ENCODE results near the gene TMEM59.

The TMEM59 gene, protein sequence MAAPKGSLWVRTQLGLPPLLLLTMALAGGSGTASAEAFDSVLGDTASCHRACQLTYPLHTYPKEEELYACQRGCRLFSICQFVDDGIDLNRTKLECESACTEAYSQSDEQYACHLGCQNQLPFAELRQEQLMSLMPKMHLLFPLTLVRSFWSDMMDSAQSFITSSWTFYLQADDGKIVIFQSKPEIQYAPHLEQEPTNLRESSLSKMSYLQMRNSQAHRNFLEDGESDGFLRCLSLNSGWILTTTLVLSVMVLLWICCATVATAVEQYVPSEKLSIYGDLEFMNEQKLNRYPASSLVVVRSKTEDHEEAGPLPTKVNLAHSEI

GRCh38 chr1:54052934-54053744, at the start of gene TMEM59, which contains the start of gene TCEANC2:
Gene TMEM59 (minus strand): TSS chr1:54053204. CDS start chr1:54053188, 16 bp downstream.
Gene TCEANC2 (plus strand): TSS chr1:54053608. CDS start chr1:54054423, 815 bp downstream.
- peak; percentile 33; the same call in 1 of the 2 replicates for TF ChIP-seq TAF1 (IDR thresholded peaks at IDR 0.05; ENCODE audit: low read depth)
- TF ChIP-seq, protein P1, sequence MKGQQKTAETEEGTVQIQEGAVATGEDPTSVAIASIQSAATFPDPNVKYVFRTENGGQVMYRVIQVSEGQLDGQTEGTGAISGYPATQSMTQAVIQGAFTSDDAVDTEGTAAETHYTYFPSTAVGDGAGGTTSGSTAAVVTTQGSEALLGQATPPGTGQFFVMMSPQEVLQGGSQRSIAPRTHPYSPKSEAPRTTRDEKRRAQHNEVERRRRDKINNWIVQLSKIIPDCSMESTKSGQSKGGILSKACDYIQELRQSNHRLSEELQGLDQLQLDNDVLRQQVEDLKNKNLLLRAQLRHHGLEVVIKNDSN (IDR thresholded peaks at IDR 0.05), result peak; percentile 85
- peak; percentile 41; the same call in 1 of the 2 replicates for TF ChIP-seq FOXM1 (IDR thresholded peaks at IDR 0.05; ENCODE audit: borderline replicate concordance, low read depth)
- TF ChIP-seq TEAD4 (IDR thresholded peaks at IDR 0.05), result peak; percentile 69
- peak; percentile 76 for TF ChIP-seq MAX (IDR thresholded peaks at IDR 0.05)
- TF ChIP-seq NFIC (IDR thresholded peaks at IDR 0.05), result no peak
- no peak for TF ChIP-seq REST (IDR thresholded peaks at IDR 0.05; ENCODE audit: low read depth)
- peak; percentile 75 for TF ChIP-seq CREB1 (IDR thresholded peaks at IDR 0.05; ENCODE audit: low read depth)
- TF ChIP-seq CEBPB (IDR thresholded peaks at IDR 0.05), result no peak
- TF ChIP-seq RAD21 (IDR thresholded peaks at IDR 0.05; ENCODE audit: low read depth), result no peak
- peak; percentile 90 for TF ChIP-seq YY1 (IDR thresholded peaks at IDR 0.05; ENCODE audit: low read depth)

DNA sequence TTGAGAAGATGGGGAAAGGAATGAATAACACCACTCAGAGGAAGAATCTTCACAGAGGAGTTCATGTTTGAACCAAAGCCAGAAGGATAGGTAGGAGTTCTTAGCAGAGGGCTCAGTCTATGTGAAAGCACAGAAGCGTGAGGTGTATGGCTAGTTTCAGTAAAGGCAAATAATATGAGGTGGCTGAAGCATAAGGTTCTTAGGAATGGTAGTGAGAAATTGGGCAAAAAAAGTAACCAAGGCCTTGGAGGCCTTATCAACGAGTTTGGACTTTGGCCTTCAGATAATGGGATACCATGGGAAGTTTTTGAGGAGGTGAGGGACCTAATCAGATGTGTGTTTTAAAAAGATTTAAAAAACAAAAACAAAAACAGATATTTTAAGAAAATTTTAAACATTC, 47.5 kb upstream of the TMEM59 start:
- no peak for TF ChIP-seq ZBTB7A (IDR thresholded peaks at IDR 0.05; ENCODE audit: low read depth)
- no peak for TF ChIP-seq FOXM1 (IDR thresholded peaks at IDR 0.05; ENCODE audit: borderline replicate concordance, low read depth)
- TF ChIP-seq EP300 (IDR thresholded peaks at IDR 0.05; ENCODE audit: borderline replicate concordance), result no peak
- TF ChIP-seq NFIC (IDR thresholded peaks at IDR 0.05), result no peak
- TF ChIP-seq EGR1 (IDR thresholded peaks at IDR 0.05), result no peak
- no peak for TF ChIP-seq TCF12 (IDR thresholded peaks at IDR 0.05; ENCODE audit: low read depth)
- no peak for TF ChIP-seq CEBPB (IDR thresholded peaks at IDR 0.05)
- no peak for TF ChIP-seq YY1 (IDR thresholded peaks at IDR 0.05; ENCODE audit: low read depth)
- TF ChIP-seq REST (IDR thresholded peaks at IDR 0.05; ENCODE audit: low read depth), result no peak
- TF ChIP-seq MAX (IDR thresholded peaks at IDR 0.05), result no peak
- TF ChIP-seq, protein P1 (IDR thresholded peaks at IDR 0.05), result no peak
- no peak for TF ChIP-seq TAF1 (IDR thresholded peaks at IDR 0.05; ENCODE audit: low read depth)
- no peak for TF ChIP-seq CREB1 (IDR thresholded peaks at IDR 0.05; ENCODE audit: low read depth)
- no peak for TF ChIP-seq TEAD4 (IDR thresholded peaks at IDR 0.05)
- TF ChIP-seq RAD21 (IDR thresholded peaks at IDR 0.05; ENCODE audit: low read depth), result no peak

DNA sequence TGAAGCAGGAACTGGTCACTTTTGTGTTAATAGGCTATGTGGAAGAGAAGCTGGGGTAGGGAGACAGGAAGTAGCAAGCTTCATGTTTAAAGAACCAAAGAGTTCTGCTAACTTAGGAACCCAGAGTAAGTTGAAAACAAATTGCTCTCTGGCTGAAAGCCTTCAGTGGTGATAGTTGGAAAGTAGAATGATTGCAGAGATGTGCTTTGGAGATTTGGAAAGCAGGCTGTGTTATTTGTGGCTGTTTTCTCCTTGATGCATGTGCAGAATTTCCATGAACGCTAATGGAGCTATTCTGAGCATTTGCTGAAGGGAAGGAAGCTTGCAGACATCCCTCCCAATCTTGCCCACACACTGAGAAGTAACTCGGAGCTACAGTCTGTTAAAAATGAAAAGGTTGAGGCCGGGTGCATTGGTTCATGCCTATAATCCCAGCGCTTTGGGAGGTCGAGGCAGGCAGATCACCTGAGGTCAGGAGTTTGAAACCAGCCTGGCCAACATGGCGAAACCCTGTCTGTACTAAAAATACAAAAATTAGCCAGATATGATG, 46.1 kb upstream of the TMEM59 start:
- TF ChIP-seq FOXM1 (IDR thresholded peaks at IDR 0.05; ENCODE audit: borderline replicate concordance, low read depth) (no peak), ZBTB7A (IDR thresholded peaks at IDR 0.05; ENCODE audit: low read depth) (no peak), TEAD4 (IDR thresholded peaks at IDR 0.05) (no peak), TAF1 (IDR thresholded peaks at IDR 0.05; ENCODE audit: low read depth) (no peak), CEBPB (IDR thresholded peaks at IDR 0.05) (no peak), REST (IDR thresholded peaks at IDR 0.05; ENCODE audit: low read depth) (no peak), YY1 (IDR thresholded peaks at IDR 0.05; ENCODE audit: low read depth) (no peak), TCF12 (IDR thresholded peaks at IDR 0.05; ENCODE audit: low read depth) (no peak), EP300 (IDR thresholded peaks at IDR 0.05; ENCODE audit: borderline replicate concordance) (no peak), EGR1 (IDR thresholded peaks at IDR 0.05) (no peak), RAD21 (IDR thresholded peaks at IDR 0.05; ENCODE audit: low read depth) (no peak), NFIC (IDR thresholded peaks at IDR 0.05) (no peak), MAX (IDR thresholded peaks at IDR 0.05) (no peak), CREB1 (IDR thresholded peaks at IDR 0.05; ENCODE audit: low read depth) (no peak)
- TF ChIP-seq, protein P1 (IDR thresholded peaks at IDR 0.05), result no peak
